GM23248 (cell line): ENCODE measurements around the gene TOX2. TPM values are rescaled to one million over a fixed set of nuclear protein-coding genes. Genes with fewer than 3 reads are reported as not detected.
A peak's percentile ranks its signal among the peaks of the same experiment; 100 is the strongest.

ENCODE experiments used
- DNase-seq: peaks from one replicate; pipeline ENCODE4 v3.0.0-alpha.2; 2015
- H2AFZ ChIP-seq: fragments of 200-600 bp; sonication (generic); 2 replicates; pipeline ENCODE4 v1.6.1; 2016; ENCODE audit warnings: antibody characterized with exemption
- H3F3A ChIP-seq: fragments of 200-600 bp; sonication (generic); 2 replicates; pipeline ENCODE4 v1.6.1; 2016; ENCODE audit warnings: mild to moderate bottlenecking, antibody characterized with exemption, mixed run types; ENCODE audit not compliant: insufficient read depth
- H3K27ac ChIP-seq: fragments of 200-600 bp; sonication (generic); 2 replicates; pipeline ENCODE4 v1.5.1; 2016; ENCODE audit warnings: mild to moderate bottlenecking
- H3K27me3 ChIP-seq: fragments of 200-600 bp; sonication (generic); replicated peaks from 2 replicates; pipeline ENCODE4 v1.6.1; 2016; ENCODE audit warnings: mild to moderate bottlenecking; ENCODE audit not compliant: insufficient read depth
- H3K36me3 ChIP-seq: fragments of 200-600 bp; sonication (generic); 2 replicates; pipeline ENCODE4 v1.6.1; 2016; ENCODE audit warnings: low read depth, mild to moderate bottlenecking
- H3K4me1 ChIP-seq: fragments of 200-600 bp; sonication (generic); 2 replicates; pipeline ENCODE4 v1.6.1; 2016; ENCODE audit warnings: mild to moderate bottlenecking; ENCODE audit not compliant: insufficient read depth
- H3K4me2 ChIP-seq: fragments of 200-600 bp; sonication (generic); one replicate; pipeline ENCODE4 v1.6.1; 2016; ENCODE audit warnings: mild to moderate bottlenecking; ENCODE audit not compliant: unreplicated experiment
- H3K4me3 ChIP-seq: fragments of 200-600 bp; sonication (generic); 2 replicates; pipeline ENCODE4 v1.5.1; 2016; ENCODE audit warnings: mild to moderate bottlenecking
- H3K79me2 ChIP-seq: fragments of 200-600 bp; sonication (generic); 2 replicates; pipeline ENCODE4 v1.6.1; 2016; ENCODE audit warnings: mild to moderate bottlenecking; ENCODE audit not compliant: insufficient read depth
- H3K9ac ChIP-seq: fragments of 200-600 bp; sonication (generic); 2 replicates; pipeline ENCODE4 v1.6.1; 2016; ENCODE audit warnings: mild to moderate bottlenecking
- H3K9me2 ChIP-seq: fragments of 200-600 bp; sonication (generic); 2 replicates; pipeline ENCODE4 v1.6.1; 2016; ENCODE audit warnings: mixed run types, mild to moderate bottlenecking, moderate library complexity; ENCODE audit not compliant: insufficient read depth
- H3K9me3 ChIP-seq: fragments of 200-600 bp; sonication (generic); one replicate; pipeline ENCODE4 v1.6.1; 2017; ENCODE audit warnings: low read depth
- H4K20me1 ChIP-seq: fragments of 200-600 bp; sonication (generic); 2 replicates; pipeline ENCODE4 v1.6.0; 2016; ENCODE audit not compliant: insufficient read depth
- EZH2 ChIP-seq: fragments of 200-600 bp; sonication (generic); IDR thresholded peaks from 2 replicates; pipeline ENCODE4 v1.6.1; 2018; ENCODE audit warnings: antibody characterized with exemption, mild to moderate bottlenecking; ENCODE audit not compliant: insufficient read depth, poor library complexity, severe bottlenecking
- EZH2phosphoT487 ChIP-seq: fragments of 200-600 bp; sonication (generic); IDR thresholded peaks from 2 replicates; pipeline ENCODE4 v1.6.1; 2018; ENCODE audit warnings: antibody characterized with exemption, moderate library complexity, mild to moderate bottlenecking, low read depth; ENCODE audit not compliant: insufficient read depth
- WGBS, 2 experiments: methylation state at CpG; one replicate each; pipeline ENCODE4 v1.1.6; 2015 to 2017; ENCODE audit warnings: low lambda C conversion rate in 2 of 2, low coverage in 1 of 2; ENCODE audit errors: missing lambda C conversion rate in 2 of 2; 5-methylcytosine and 5-hydroxymethylcytosine counted together
- in situ Hi-C: fragments of 300-500 bp; cut with MboI; formaldehyde crosslinking; loops from 2 replicates; pipeline ENCODE4 v1.15.0; 2020
- polyA plus RNA-seq: library from polyadenylated mRNA; unstranded; fragments of >200 nt; fragmentation: Nextera tagmentation; extraction: Ambion mirVana; gene quantifications from 2 replicates; pipeline ENCODE4 v1.2.1, GENCODE V29; 2016
- total RNA-seq: library from RNA; depleted of rRNA; stranded (reverse); fragments of >200 nt; shearing (Covaris generic); gene quantifications from 2 replicates; pipeline ENCODE4 v1.2.3, GENCODE V29; 2014

Gene TOX2
- total and polyA plus RNA-seq, 2 experiments from 2014 or later, result 0.97 to 15.9 TPM

- no peaks in the 10 kb centered on the region for H3K9me3 ChIP-seq
- H3K79me2 ChIP-seq, result no peaks in the 10 kb centered on the region
- H3K4me2 ChIP-seq, result no peak overlapping the region
- H3K9me2 ChIP-seq, result no peaks in the 10 kb centered on the region
- 31 to 48% methylated on average over 6 of the region's 6 CpGs for WGBS, 2 experiments
- H4K20me1 ChIP-seq, result no peaks in the 10 kb centered on the region
- TF ChIP-seq EZH2 (no peak), EZH2phosphoT487 (no peak)
- H3K27me3 ChIP-seq, result no peaks in the 10 kb centered on the region
- H3F3A ChIP-seq, result no peaks in the 10 kb centered on the region
- H3K27ac ChIP-seq, result no peak overlapping the region
- H3K36me3 ChIP-seq, result no peaks in the 10 kb centered on the region
- no peak overlapping the region for H3K4me3 ChIP-seq
- no peak overlapping the region for H3K9ac ChIP-seq
- H3K4me1 ChIP-seq, result no peaks in the 10 kb centered on the region
- in situ Hi-C loops, result loop anchor here (10.0 kb wide), 2 partner anchors 203 to 353 kb away; partner anchors contain the start of gene FITM2
- peak; percentile 15 for DNase-seq
- H2AFZ ChIP-seq, result no peak overlapping the region
These were observed 197.2 kb downstream of the TOX2 start for GRCh38 chr20:44111712-44112335.

GRCh38 chr20:44112456-44112855, 197.8 kb downstream of the TOX2 start:
- no peaks in the 10 kb centered on the region for H3K79me2 ChIP-seq
- TF ChIP-seq EZH2phosphoT487 (no peak), EZH2 (no peak)
- H3K9me2 ChIP-seq, result no peaks in the 10 kb centered on the region
- no peaks in the 10 kb centered on the region for H3K36me3 ChIP-seq
- no peaks in the 10 kb centered on the region for H3K27me3 ChIP-seq
- H3K4me2 ChIP-seq, result no peak overlapping the region
- 80 to 88% methylated on average over 6 of the region's 6 CpGs for WGBS, 2 experiments
- DNase-seq, result no peak
- in situ Hi-C loops, result loop anchor here (10.0 kb wide), 2 partner anchors 202 to 352 kb away; partner anchors contain the start of gene FITM2
- no peak overlapping the region for H3K9ac ChIP-seq
- H4K20me1 ChIP-seq, result no peaks in the 10 kb centered on the region
- no peaks in the 10 kb centered on the region for H3K9me3 ChIP-seq
- H2AFZ ChIP-seq, result no peak overlapping the region
- H3K4me1 ChIP-seq, result no peaks in the 10 kb centered on the region
- H3K4me3 ChIP-seq, result no peak overlapping the region
- H3F3A ChIP-seq, result no peaks in the 10 kb centered on the region
- H3K27ac ChIP-seq, result no peak overlapping the region

GRCh38 chr20:44112889-44113617, 198.4 kb downstream of the TOX2 start:
- in situ Hi-C loops, result loop anchor here (10.0 kb wide), 2 partner anchors 202 to 352 kb away; partner anchors contain the start of gene FITM2
- Histone ChIP-seq H3K27me3 (no peaks in the 10 kb centered on the region), H3K9ac (no peak overlapping the region), H3F3A (no peaks in the 10 kb centered on the region), H2AFZ (no peak overlapping the region), H3K27ac (no peak overlapping the region), H3K79me2 (no peaks in the 10 kb centered on the region), H3K4me1 (no peaks in the 10 kb centered on the region), H3K4me2 (no peak overlapping the region), H3K9me2 (no peaks in the 10 kb centered on the region), H3K4me3 (no peak overlapping the region), H3K36me3 (no peaks in the 10 kb centered on the region), H4K20me1 (no peaks in the 10 kb centered on the region), H3K9me3 (no peaks in the 10 kb centered on the region)
- TF ChIP-seq EZH2, result no peak
- TF ChIP-seq EZH2phosphoT487, result no peak
- WGBS, 2 experiments, result 61 to 70% methylated on average over 6 to 7 of the region's 7 CpGs
- DNase-seq, result no peak

GRCh38 chr20:44113618-44114376, 199.1 kb downstream of the TOX2 start:
- Histone ChIP-seq H3K9me3 (no peaks in the 10 kb centered on the region), H3K36me3 (no peaks in the 10 kb centered on the region), H4K20me1 (no peaks in the 10 kb centered on the region), H3K9me2 (no peaks in the 10 kb centered on the region), H3K79me2 (no peaks in the 10 kb centered on the region), H3K27me3 (no peaks in the 10 kb centered on the region), H3K4me2 (no peak overlapping the region), H3K27ac (no peak overlapping the region), H3F3A (no peaks in the 10 kb centered on the region), H3K4me1 (no peaks in the 10 kb centered on the region), H3K9ac (no peak overlapping the region), H2AFZ (no peak overlapping the region), H3K4me3 (no peak overlapping the region)
- in situ Hi-C loops, result loop anchor here (10.0 kb wide), 2 partner anchors 201 to 351 kb away; partner anchors contain the start of gene FITM2
- TF ChIP-seq EZH2, result no peak
- TF ChIP-seq EZH2phosphoT487, result no peak
- no peak for DNase-seq
- WGBS, 2 experiments, result 59% methylated on average over 8 of the region's 8 CpGs
